Fibroblast of skin of scalp (primary cell): ENCODE results near the gene COL8A2.

ENCODE experiments used
- DNase-seq: peaks from one replicate; pipeline ENCODE4 v3.0.0-alpha.2; 2013

Gene COL8A2

GRCh38 chr1:36088577-36089392, 36.2 kb downstream of the COL8A2 start, which contains the start of gene ADPRS:
Gene ADPRS, plus strand, starts transcription at chr1:36088892. Its CDS starts 13 bp downstream, at chr1:36088905.
- peak; percentile 89 for DNase-seq

GRCh38 chr1:36088265-36088576, 36.8 kb downstream of the COL8A2 start:
- DNase-seq = no peak

GRCh38 chr1:36087233-36088123, 37.5 kb downstream of the COL8A2 start:
- DNase-seq = no peak

GRCh38 chr1:36086529-36087232, 38.3 kb downstream of the COL8A2 start:
- DNase-seq = no peak

- no peak for DNase-seq
Measured at GRCh38 chr1:36085686-36086526, 39.1 kb downstream of the COL8A2 start.

- no peak for DNase-seq
Measured at GRCh38 chr1:36085126-36085525, 39.9 kb downstream of the COL8A2 start.

GRCh38 chr1:36084497-36085115, 40.4 kb downstream of the COL8A2 start:
- no peak for DNase-seq

- DNase-seq = peak; percentile 49
Measured at GRCh38 chr1:36083635-36084496, 41.2 kb downstream of the COL8A2 start, which contains the start of gene TEKT2. Gene TEKT2, plus strand, starts transcription at chr1:36084094. Its CDS starts 828 bp downstream, at chr1:36084922.

GRCh38 chr1:36083219-36083618, 41.8 kb downstream of the COL8A2 start:
- DNase-seq = no peak

GRCh38 chr1:36081926-36082485, 43.0 kb downstream of the COL8A2 start:
- DNase-seq = no peak

GRCh38 chr1:36080801-36081200, 44.2 kb downstream of the COL8A2 start:
- DNase-seq = no peak

- DNase-seq = no peak
Measured at GRCh38 chr1:36080236-36080635, 44.8 kb downstream of the COL8A2 start.

GRCh38 chr1:36076979-36077573, 47.9 kb downstream of the COL8A2 start:
- no peak for DNase-seq

- DNase-seq = no peak
Measured at GRCh38 chr1:36070349-36070748, 54.7 kb downstream of the COL8A2 start.

- no peak for DNase-seq
Measured at GRCh38 chr1:36068866-36069265, 56.2 kb downstream of the COL8A2 start.

GRCh38 chr1:36067871-36068270, 57.2 kb downstream of the COL8A2 start:
- DNase-seq = no peak

GRCh38 chr1:36062315-36062714, 62.7 kb downstream of the COL8A2 start:
- no peak for DNase-seq

- DNase-seq = no peak
Measured at GRCh38 chr1:36055706-36056105, 69.3 kb downstream of the COL8A2 start.

- DNase-seq = no peak
Measured at GRCh38 chr1:36053978-36054377, 71.0 kb downstream of the COL8A2 start.

GRCh38 chr1:36051821-36052220, 73.2 kb downstream of the COL8A2 start:
- DNase-seq = no peak
